Esophagus mucosa (tissue), 1 donor: ENCODE measurements around the gene ZNRD2. TPM values are rescaled to one million over a fixed set of nuclear protein-coding genes. Genes with fewer than 3 reads are reported as not detected.
A peak's percentile ranks its signal among the peaks of the same experiment; 100 is the strongest.
"Not testable (repeated sequence)": the region's sequence is repeated elsewhere in the genome, so short reads cannot be mapped to it uniquely, and the experiment has no call there.

Experiments used
- ATAC-seq: fragments of 200-7000 bp; cut with Tn5 transposase; one replicate; pipeline ENCODE4 v1.9.1; 2020
- total RNA-seq: library from RNA; stranded (reverse); gene quantifications from one replicate; pipeline ENCODE4 v1.2.4, GENCODE V29; 2023
- donor health status: DM: yes; HTN: yes; CAD: no.

ZNRD2 gene
- 31.8 TPM for total RNA-seq

GRCh38 chr11:65569973-65570918 is at the start of gene ZNRD2:
TSS of gene ZNRD2 (plus strand) at chr11:65570477. CDS start at chr11:65570492, 15 bp downstream.
- peak; percentile 83 for ATAC-seq

DNA sequence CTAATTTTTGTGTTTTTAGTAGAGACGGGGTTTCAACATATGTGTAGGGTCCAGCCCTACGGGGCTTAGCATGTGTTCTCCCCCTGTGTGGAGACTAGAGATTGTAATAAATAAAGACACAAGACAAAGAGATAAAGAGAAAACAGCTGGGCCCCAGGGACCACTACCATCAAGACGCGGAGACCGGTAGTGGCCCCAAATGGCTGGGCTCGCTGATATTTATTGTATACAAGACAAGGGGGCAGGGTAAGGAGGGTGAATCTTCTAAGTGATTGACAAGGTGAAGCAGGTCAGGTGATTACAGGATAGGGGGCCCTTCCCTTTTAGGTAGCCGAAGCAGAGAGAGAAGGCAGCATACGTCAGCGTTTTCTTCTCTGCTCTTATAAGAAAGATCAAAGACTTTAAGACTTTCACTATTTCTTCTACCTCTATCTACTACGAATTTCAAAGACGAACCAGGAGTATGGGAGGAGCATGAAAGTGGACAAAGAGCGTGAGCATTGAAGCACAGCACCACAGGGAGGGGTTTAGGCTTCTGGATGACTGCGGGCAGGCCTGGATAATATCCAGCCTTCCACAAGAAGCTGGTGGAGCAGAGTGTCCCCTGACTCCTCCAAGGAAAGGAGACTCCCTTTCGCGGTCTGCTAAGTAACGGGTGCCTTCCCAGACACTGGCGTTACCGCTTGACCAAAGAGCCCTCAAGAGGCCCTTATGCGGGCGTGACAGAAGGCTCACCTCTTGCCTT is 48.3 kb upstream of the ZNRD2 start:
- ATAC-seq: not testable (repeated sequence)

DNA sequence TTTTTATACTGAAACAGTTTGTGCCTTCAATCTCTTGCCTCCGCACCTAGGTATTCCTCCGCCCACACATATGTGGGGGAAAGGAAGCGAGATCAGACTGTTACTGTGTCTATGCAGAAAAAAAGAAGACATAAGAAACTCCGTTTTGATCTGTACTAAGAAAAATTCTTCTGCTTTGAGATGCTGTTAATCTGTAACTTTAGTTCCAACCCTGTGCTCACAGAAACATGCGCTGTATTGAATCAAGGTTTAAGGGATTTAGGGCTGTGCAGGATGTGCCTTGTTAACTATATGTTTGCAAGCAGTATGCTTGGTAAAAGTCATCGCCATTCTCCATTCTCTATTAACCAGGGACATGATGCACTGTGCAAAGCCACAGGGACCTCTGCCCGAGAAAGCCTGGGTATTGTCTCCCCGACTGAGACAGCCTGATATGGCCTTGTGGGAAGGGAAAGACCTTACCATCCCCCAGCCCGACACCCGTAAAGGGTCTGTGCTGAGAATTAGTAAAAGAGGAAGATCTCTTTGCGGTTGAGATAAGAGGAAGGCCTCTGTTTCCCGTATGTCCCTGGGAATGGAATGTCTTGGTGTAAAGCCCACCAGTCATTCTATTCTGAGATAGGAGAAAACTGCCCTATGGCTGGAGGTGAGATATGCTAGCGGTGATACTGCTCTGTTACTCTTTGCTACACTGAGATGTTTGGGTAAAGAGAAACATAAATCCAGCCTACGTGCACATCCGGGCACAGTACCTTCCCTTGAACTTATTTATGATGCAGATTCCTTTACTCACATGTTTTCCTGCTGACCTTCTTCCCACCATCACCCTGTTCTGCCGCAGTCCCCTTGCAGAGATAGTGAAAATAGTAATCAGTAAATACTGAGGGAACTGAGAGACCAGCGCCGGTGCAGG is 47.3 kb upstream of the ZNRD2 start:
- not testable (repeated sequence) for ATAC-seq

DNA sequence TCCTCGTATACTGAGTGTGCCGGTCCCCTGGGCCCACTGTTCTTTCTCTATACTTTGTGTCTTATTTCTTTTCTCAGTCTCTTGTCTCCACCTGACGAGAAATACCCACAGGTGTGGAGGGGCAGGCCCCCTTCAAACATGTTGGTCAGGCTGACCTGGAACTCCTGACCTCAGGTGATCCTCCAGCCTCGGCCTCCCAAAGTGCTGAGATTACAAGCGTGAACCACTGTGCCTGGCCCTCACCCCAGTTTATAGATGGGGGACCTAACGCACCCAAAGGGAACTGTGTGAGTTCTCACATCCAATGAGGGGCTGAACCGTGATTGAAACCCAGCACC is 46.7 kb upstream of the ZNRD2 start:
- ATAC-seq: not testable (repeated sequence)

- ATAC-seq: peak; percentile 16
Observed at GRCh38 chr11:65524014-65524740, 46.1 kb upstream of the ZNRD2 start.

DNA sequence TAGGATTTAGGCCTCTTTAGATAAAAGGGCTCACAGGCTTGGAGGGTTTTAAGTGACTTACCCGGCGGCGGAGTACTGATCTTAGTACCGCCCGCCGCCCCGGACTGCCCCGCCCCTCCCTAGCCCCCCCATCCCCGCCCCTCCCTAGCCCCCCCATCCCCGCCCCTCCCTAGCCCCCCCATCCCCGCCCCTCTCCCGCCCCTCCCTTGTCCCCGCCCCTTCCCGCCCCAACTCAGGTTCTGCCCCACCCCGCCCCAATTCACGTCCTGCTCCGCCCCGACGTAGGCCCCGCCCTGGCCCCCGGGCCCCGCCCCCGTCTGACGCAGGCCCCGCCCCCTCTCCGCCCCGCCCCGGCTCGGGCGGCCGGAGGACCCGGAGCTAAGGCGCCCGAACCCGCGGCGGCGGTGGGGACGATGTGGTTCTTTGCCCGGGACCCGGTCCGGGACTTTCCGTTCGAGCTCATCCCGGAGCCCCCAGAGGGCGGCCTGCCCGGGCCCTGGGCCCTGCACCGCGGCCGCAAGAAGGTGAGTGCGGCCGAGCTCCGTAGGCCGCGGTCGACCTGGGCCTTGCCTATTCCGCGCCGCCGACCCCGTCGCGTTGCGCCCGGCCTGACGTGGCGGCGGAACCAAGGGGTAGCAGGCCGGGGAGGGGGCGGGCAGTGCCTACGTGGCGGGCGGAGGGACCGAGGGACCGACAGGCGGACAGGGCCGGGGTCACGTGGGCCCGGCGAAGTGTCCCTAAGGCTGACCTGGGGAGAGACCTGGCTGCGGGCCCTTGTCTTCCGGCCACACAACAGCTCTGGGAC is 45.3 kb upstream of the ZNRD2 start, which contains the start of gene SCYL1:
Gene SCYL1, plus strand, starts transcription at position 343 of the 805 bp plus-strand sequence. Its CDS starts 71 bp downstream, at position 414.
- peak; percentile 94 for ATAC-seq

- no peak for ATAC-seq
Observed at GRCh38 chr11:65525546-65526480, 44.5 kb upstream of the ZNRD2 start.

- ATAC-seq: no peak
Observed at GRCh38 chr11:65526744-65527143, 43.5 kb upstream of the ZNRD2 start.

DNA sequence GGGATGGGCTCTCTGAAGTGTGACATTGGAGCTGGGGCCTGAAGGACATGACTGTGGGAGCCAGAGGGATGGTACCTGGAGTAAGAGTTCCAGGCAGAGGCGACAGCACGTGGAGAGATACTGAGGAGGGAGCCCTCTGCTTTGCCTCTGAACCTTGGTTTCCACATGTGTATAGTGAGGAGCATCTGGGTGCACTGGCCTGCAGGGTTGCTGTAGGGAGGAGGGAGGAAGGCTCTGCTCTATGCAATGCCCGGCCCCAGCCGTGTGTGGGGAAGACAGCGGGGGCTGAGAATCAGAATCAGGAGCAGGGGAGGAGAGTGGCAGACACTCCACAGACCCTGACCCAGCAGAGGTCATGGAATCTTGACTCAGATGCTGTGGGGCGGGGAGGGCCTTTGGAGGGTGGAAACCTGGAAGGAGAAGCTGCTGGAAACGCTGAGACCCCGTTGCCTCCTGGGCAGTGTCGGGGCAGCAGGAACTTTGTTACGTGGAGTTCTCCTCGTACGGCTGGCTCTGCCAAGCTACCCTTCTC is 41.4 kb upstream of the ZNRD2 start:
- ATAC-seq: no peak

- ATAC-seq: no peak
Observed at GRCh38 chr11:65529475-65530156, 40.7 kb upstream of the ZNRD2 start.

- ATAC-seq: no peak
Observed at GRCh38 chr11:65530157-65530496, 40.1 kb upstream of the ZNRD2 start.

- ATAC-seq: no peak
Observed at GRCh38 chr11:65532388-65533064, 37.8 kb upstream of the ZNRD2 start.

- ATAC-seq: no peak
Observed at GRCh38 chr11:65535102-65535501, 35.2 kb upstream of the ZNRD2 start.

- no peak for ATAC-seq
Observed at GRCh38 chr11:65536412-65537295, 33.6 kb upstream of the ZNRD2 start.

GRCh38 chr11:65537296-65537597 is 33.0 kb upstream of the ZNRD2 start:
- no peak for ATAC-seq

- no peak for ATAC-seq
Observed at GRCh38 chr11:65537620-65538231, 32.6 kb upstream of the ZNRD2 start.
